Kidney epithelial cell (primary cell): Measurements from ENCODE around the gene CRYGN. TPM values are rescaled to one million over a fixed set of nuclear protein-coding genes. Genes with fewer than 3 reads are reported as not detected.

Experiments used
- DNase-seq: peaks from one replicate; pipeline ENCODE4 v3.0.0-alpha.2; 2010; ENCODE audit warnings: low read depth
- H3K27me3 ChIP-seq: 2 replicates; pipeline ENCODE4 v1.6.0; 2011; ENCODE audit warnings: low read length; ENCODE audit not compliant: control insufficient read depth, insufficient read depth
- H3K36me3 ChIP-seq: 2 replicates; pipeline ENCODE4 v1.5.1; 2011; ENCODE audit warnings: low read length; ENCODE audit not compliant: control insufficient read depth, insufficient read depth
- H3K4me3 ChIP-seq: 2 replicates; pipeline ENCODE4 v1.5.1; 2011; ENCODE audit warnings: low read depth, mild to moderate bottlenecking, control low read depth, low read length
- CTCF ChIP-seq: IDR thresholded peaks from 2 replicates; pipeline ENCODE4 v1.5.1; 2011; ENCODE audit warnings: mild to moderate bottlenecking, moderate library complexity, low read length, control low read depth, inconsistent platforms; ENCODE audit not compliant: insufficient read depth, poor library complexity, severe bottlenecking
- total RNA-seq: library from RNA; depleted of rRNA; stranded (reverse); fragments of >200 nt; gene quantifications from 2 replicates; pipeline ENCODE4 v1.2.3, GENCODE V29; 2015

The CRYGN gene
- total RNA-seq, 1 donor from 2014 or later, result 0.84 TPM

GRCh38 chr7:151402029-151402835 lies 37.7 kb downstream of the CRYGN start:
- no peak for TF ChIP-seq CTCF
- H3K4me3 ChIP-seq, result no peak overlapping the region
- H3K36me3 ChIP-seq, result no peaks in the 10 kb centered on the region
- H3K27me3 ChIP-seq, result peaks cover 13% of the 10 kb centered on the region
- DNase-seq, result no peak

GRCh38 chr7:151400626-151401315 lies 39.2 kb downstream of the CRYGN start:
- H3K36me3 ChIP-seq, result no peaks in the 10 kb centered on the region
- H3K4me3 ChIP-seq, result no peak overlapping the region
- H3K27me3 ChIP-seq, result peaks cover 13% of the 10 kb centered on the region
- DNase-seq, result no peak
- TF ChIP-seq CTCF, result no peak

GRCh38 chr7:151399906-151400305 lies 40.0 kb downstream of the CRYGN start:
- Histone ChIP-seq H3K4me3 (no peak overlapping the region), H3K27me3 (peaks cover 14% of the 10 kb centered on the region), H3K36me3 (no peaks in the 10 kb centered on the region)
- TF ChIP-seq CTCF, result no peak
- no peak for DNase-seq

GRCh38 chr7:151399305-151399601 lies 40.7 kb downstream of the CRYGN start:
- H3K27me3 ChIP-seq, result peaks cover 14% of the 10 kb centered on the region
- no peaks in the 10 kb centered on the region for H3K36me3 ChIP-seq
- no peak for DNase-seq
- TF ChIP-seq CTCF, result no peak
- no peak overlapping the region for H3K4me3 ChIP-seq

- no peak for DNase-seq
- TF ChIP-seq CTCF, result no peak
- Histone ChIP-seq H3K36me3 (no peaks in the 10 kb centered on the region), H3K27me3 (peaks cover 14% of the 10 kb centered on the region), H3K4me3 (no peak overlapping the region)
Observed at GRCh38 chr7:151398446-151399304, 41.3 kb downstream of the CRYGN start.
